ENCODE measurements around the gene TRIM37. TPM values are rescaled to one million over a fixed set of nuclear protein-coding genes. Genes with fewer than 3 reads are reported as not detected.
"Not testable (repeated sequence)": the region's sequence is repeated elsewhere in the genome, so short reads cannot be mapped to it uniquely, and the experiment has no call there.

TRIM37 gene
- total RNA-seq, 2 donors from 2014 or later, result 20.9 to 26.8 TPM

DNA sequence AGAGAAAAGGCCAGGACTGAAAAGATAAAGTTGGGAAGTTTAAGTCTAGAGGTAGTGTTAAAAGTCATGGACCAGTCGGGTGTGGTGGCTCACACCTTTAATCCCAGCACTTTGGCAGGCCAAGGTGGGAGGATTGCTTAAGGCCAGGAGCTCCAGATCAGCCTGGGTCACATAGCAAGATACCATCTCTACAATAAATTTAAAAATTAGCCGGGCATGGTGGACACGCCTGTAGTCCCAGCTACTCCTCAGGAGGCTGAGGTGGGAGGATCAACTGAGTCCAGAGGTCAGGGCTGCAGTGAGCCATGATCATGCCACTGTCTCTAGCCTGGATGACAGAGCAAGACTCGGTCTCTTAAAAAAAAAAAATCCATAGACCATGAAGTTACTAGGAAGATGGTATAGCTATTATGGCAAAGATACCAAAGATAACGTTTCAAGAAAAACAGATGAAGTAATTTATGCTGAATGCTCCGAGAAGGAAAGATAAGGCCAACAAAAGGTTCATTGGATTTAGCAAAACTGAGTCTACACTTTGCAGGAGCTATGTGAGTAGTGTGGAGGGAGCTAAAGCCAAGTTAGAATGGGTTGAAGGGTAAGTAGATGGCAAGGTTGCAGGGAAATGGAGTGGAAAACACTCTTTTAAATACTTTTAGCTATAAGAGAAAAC, 11.7 kb downstream of the TRIM37 start:
- Mint-ChIP-seq H3K9me3 (no peaks in the 10 kb centered on the region), H3K27ac (no peak overlapping the region)
- ATAC-seq (replicated peaks), result no peak

GRCh38 chr17:59093702-59094231, 12.9 kb downstream of the TRIM37 start:
- ATAC-seq (replicated peaks), result no peak
- no peak overlapping the region for H3K27ac Mint-ChIP-seq
- no peaks in the 10 kb centered on the region for H3K27me3 Mint-ChIP-seq
- no peaks in the 10 kb centered on the region for H3K9me3 Mint-ChIP-seq
- no peak overlapping the region for H3K4me3 Mint-ChIP-seq
- H3K4me1 Mint-ChIP-seq, result peaks cover 9% of the 10 kb centered on the region
- peaks cover 63% of the 10 kb centered on the region for H3K36me3 Mint-ChIP-seq (ENCODE audit: low read depth)

More for the DNA sequence above, 11.7 kb downstream of the TRIM37 start:
- Mint-ChIP-seq H3K27me3 (no peaks in the 10 kb centered on the region), H3K4me3 (no peak overlapping the region), H3K36me3 (ENCODE audit: low read depth) (peaks cover 59% of the 10 kb centered on the region), H3K4me1 (peaks cover 10% of the 10 kb centered on the region)

- ATAC-seq (replicated peaks), result no peak
- H3K4me1 Mint-ChIP-seq, result peaks cover 9% of the 10 kb centered on the region
- peaks cover 64% of the 10 kb centered on the region for H3K36me3 Mint-ChIP-seq (ENCODE audit: low read depth)
- no peak overlapping the region for H3K27ac Mint-ChIP-seq
- no peaks in the 10 kb centered on the region for H3K9me3 Mint-ChIP-seq
- H3K4me3 Mint-ChIP-seq, result no peak overlapping the region
- no peaks in the 10 kb centered on the region for H3K27me3 Mint-ChIP-seq
Observed at GRCh38 chr17:59093145-59093701, 13.5 kb downstream of the TRIM37 start.

GRCh38 chr17:59090593-59090992, 16.1 kb downstream of the TRIM37 start:
- ATAC-seq (replicated peaks); H3K9me3 Mint-ChIP-seq; H3K4me3 Mint-ChIP-seq; H3K4me1 Mint-ChIP-seq; H3K27me3 Mint-ChIP-seq; H3K27ac Mint-ChIP-seq: not testable (repeated sequence)
- H3K36me3 Mint-ChIP-seq (ENCODE audit: low read depth), result peaks cover 61% of the 10 kb centered on the region

- no peak overlapping the region for H3K27ac Mint-ChIP-seq
- H3K27me3 Mint-ChIP-seq, result no peaks in the 10 kb centered on the region
- H3K9me3 Mint-ChIP-seq, result no peaks in the 10 kb centered on the region
- no peak overlapping the region for H3K4me3 Mint-ChIP-seq
- peaks cover 87% of the 10 kb centered on the region for H3K36me3 Mint-ChIP-seq (ENCODE audit: low read depth)
- peaks cover 4% of the 10 kb centered on the region for H3K4me1 Mint-ChIP-seq
- no peak for ATAC-seq (replicated peaks)
Observed at GRCh38 chr17:59084154-59084553, 22.5 kb downstream of the TRIM37 start.

GRCh38 chr17:59074494-59074893, 32.2 kb downstream of the TRIM37 start:
- H3K27me3 Mint-ChIP-seq, result no peaks in the 10 kb centered on the region
- H3K9me3 Mint-ChIP-seq, result no peaks in the 10 kb centered on the region
- no peaks in the 10 kb centered on the region for H3K4me1 Mint-ChIP-seq
- H3K27ac Mint-ChIP-seq, result no peak overlapping the region
- ATAC-seq (replicated peaks), result no peak
- H3K36me3 Mint-ChIP-seq (ENCODE audit: low read depth), result peaks cover 89% of the 10 kb centered on the region
- H3K4me3 Mint-ChIP-seq, result no peak overlapping the region

GRCh38 chr17:59073972-59074371, 32.7 kb downstream of the TRIM37 start:
- Mint-ChIP-seq H3K27ac (no peak overlapping the region), H3K27me3 (no peaks in the 10 kb centered on the region), H3K36me3 (ENCODE audit: low read depth) (peaks cover 89% of the 10 kb centered on the region), H3K9me3 (no peaks in the 10 kb centered on the region), H3K4me1 (no peaks in the 10 kb centered on the region), H3K4me3 (no peak overlapping the region)
- no peak for ATAC-seq (replicated peaks)

DNA sequence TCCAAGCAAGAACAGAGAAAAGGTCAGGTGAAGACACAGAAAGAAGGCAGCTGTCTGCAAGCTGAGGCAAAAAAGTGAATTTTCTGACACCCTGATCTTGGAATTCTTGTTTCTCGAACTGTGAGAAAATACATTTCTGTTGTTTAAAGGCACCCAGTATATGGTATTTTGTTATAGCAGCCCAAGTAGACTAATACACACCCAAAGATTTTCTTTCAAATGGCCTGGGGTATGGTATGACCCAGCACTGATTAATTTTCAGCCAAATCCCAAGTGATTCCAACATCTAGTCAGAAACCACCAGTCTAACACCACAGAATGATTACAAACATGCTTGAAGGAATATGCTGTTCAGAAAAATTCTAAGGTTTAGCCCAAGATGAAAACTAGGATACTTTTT, 36.8 kb downstream of the TRIM37 start:
- Mint-ChIP-seq H3K27me3 (no peaks in the 10 kb centered on the region), H3K4me3 (no peak overlapping the region), H3K9me3 (no peaks in the 10 kb centered on the region), H3K4me1 (no peaks in the 10 kb centered on the region), H3K36me3 (ENCODE audit: low read depth) (peaks cover 95% of the 10 kb centered on the region), H3K27ac (no peak overlapping the region)
- ATAC-seq (replicated peaks), result no peak

DNA sequence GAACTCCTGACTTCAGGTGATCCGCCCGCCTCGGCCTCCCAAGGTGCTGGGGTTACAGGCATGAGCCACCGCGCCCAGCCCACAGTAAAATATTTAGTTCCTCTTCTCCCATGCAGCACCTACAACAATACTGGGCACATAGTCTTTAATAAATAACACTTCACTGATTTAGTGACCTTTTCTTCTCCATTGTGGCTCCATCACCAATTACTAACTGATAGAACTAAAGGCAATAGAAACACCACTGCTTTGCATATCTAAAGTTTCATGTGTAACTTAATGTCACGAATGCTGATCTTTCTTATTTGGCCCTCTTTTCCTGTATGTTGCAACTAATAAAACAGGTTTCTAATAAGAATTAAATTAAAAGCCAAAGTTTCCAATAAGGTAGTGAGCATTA, 38.9 kb downstream of the TRIM37 start:
- H3K36me3 Mint-ChIP-seq (ENCODE audit: low read depth), result peaks cover 95% of the 10 kb centered on the region
- no peak overlapping the region for H3K4me3 Mint-ChIP-seq
- H3K4me1 Mint-ChIP-seq, result no peaks in the 10 kb centered on the region
- no peak overlapping the region for H3K27ac Mint-ChIP-seq
- no peak for ATAC-seq (replicated peaks)
- no peaks in the 10 kb centered on the region for H3K9me3 Mint-ChIP-seq
- no peaks in the 10 kb centered on the region for H3K27me3 Mint-ChIP-seq

GRCh38 chr17:59067340-59067739, 39.3 kb downstream of the TRIM37 start:
- H3K27ac Mint-ChIP-seq, result no peak overlapping the region
- ATAC-seq (replicated peaks), result no peak
- no peaks in the 10 kb centered on the region for H3K9me3 Mint-ChIP-seq
- H3K36me3 Mint-ChIP-seq (ENCODE audit: low read depth), result peaks cover 98% of the 10 kb centered on the region
- H3K27me3 Mint-ChIP-seq, result no peaks in the 10 kb centered on the region
- H3K4me1 Mint-ChIP-seq, result no peaks in the 10 kb centered on the region
- no peak overlapping the region for H3K4me3 Mint-ChIP-seq

GRCh38 chr17:59062509-59062908, 44.2 kb downstream of the TRIM37 start:
- Mint-ChIP-seq H3K36me3 (ENCODE audit: low read depth) (peaks cover 99% of the 10 kb centered on the region), H3K9me3 (no peaks in the 10 kb centered on the region), H3K4me3 (no peak overlapping the region), H3K27ac (peak overlapping the region; percentile 58), H3K27me3 (no peaks in the 10 kb centered on the region), H3K4me1 (no peaks in the 10 kb centered on the region)
- no peak for ATAC-seq (replicated peaks)

- no peak overlapping the region for H3K27ac Mint-ChIP-seq
- H3K4me3 Mint-ChIP-seq, result no peak overlapping the region
- no peaks in the 10 kb centered on the region for H3K27me3 Mint-ChIP-seq
- H3K4me1 Mint-ChIP-seq, result no peaks in the 10 kb centered on the region
- ATAC-seq (replicated peaks), result no peak
- H3K9me3 Mint-ChIP-seq, result no peaks in the 10 kb centered on the region
- H3K36me3 Mint-ChIP-seq (ENCODE audit: low read depth), result peaks cover 95% of the 10 kb centered on the region
Observed at GRCh38 chr17:59056857-59057256, 49.8 kb downstream of the TRIM37 start.

GRCh38 chr17:59049798-59050197, 56.9 kb downstream of the TRIM37 start:
- H3K4me3 Mint-ChIP-seq, result no peak overlapping the region
- no peak overlapping the region for H3K27ac Mint-ChIP-seq
- H3K27me3 Mint-ChIP-seq, result no peaks in the 10 kb centered on the region
- ATAC-seq (replicated peaks), result no peak
- no peaks in the 10 kb centered on the region for H3K9me3 Mint-ChIP-seq
- peaks cover 83% of the 10 kb centered on the region for H3K36me3 Mint-ChIP-seq (ENCODE audit: low read depth)
- H3K4me1 Mint-ChIP-seq, result no peaks in the 10 kb centered on the region

GRCh38 chr17:59047616-59048015, 59.1 kb downstream of the TRIM37 start:
- H3K4me1 Mint-ChIP-seq, result no peaks in the 10 kb centered on the region
- H3K9me3 Mint-ChIP-seq, result no peaks in the 10 kb centered on the region

DNA sequence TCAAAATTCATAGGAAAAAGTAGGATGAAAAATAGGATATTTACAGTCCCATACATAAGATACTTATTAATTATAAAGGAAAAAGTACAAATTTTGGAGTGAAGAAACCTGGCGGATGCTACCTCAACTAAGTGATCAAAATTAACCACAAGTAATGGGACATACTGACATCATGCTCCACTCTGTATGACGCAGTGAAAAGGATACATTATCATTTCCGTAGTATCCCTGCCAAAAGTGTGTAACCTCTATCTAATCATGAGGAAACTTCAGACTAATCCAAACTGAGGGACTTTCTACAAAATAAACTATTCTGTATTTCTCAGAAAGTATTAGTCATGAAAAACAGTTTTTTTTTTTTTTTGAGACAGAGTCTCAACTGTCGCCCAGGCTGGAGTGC, 60.5 kb downstream of the TRIM37 start:
- no peak overlapping the region for H3K27ac Mint-ChIP-seq
- no peaks in the 10 kb centered on the region for H3K27me3 Mint-ChIP-seq
- ATAC-seq (replicated peaks), result peak; percentile 23
- peaks cover 83% of the 10 kb centered on the region for H3K36me3 Mint-ChIP-seq (ENCODE audit: low read depth)
- H3K4me3 Mint-ChIP-seq, result no peak overlapping the region
- no peaks in the 10 kb centered on the region for H3K4me1 Mint-ChIP-seq
- no peaks in the 10 kb centered on the region for H3K9me3 Mint-ChIP-seq

More at GRCh38 chr17:59047616-59048015, 59.1 kb downstream of the TRIM37 start:
- no peak for ATAC-seq (replicated peaks)
- no peaks in the 10 kb centered on the region for H3K27me3 Mint-ChIP-seq
- peaks cover 85% of the 10 kb centered on the region for H3K36me3 Mint-ChIP-seq (ENCODE audit: low read depth)
- no peak overlapping the region for H3K4me3 Mint-ChIP-seq
- peak overlapping the region; percentile 0 for H3K27ac Mint-ChIP-seq
